Measurements from ENCODE around the gene KCNJ4.

The KCNJ4 gene

DNA sequence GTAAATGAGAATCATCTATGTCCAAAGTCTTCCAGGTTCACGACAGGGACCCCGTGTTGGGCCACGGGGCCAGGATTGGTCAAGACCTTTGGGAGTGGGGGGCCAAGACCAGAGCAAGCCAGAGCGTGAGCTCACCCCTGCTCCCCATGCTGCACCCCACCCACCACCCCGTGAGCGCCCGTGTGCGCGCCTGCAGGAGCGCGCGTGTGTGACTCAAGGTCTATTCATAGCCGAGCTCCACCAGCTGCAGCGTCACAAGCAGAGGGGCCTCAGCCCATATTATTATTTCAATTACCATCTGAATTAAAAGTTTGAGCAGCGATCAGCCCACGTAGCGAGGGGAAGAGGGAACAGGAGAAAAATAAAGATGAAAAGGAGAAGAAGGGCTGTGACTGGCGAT lies 5.2 kb downstream of the KCNJ4 start:
- Histone ChIP-seq H3K4me1 (ENCODE audit: insufficient read depth, low read length) (no peaks in the 10 kb centered on the region; the same call in 1 of the 2 replicates), H3K4me3 (ENCODE audit: low read length) (no peak overlapping the region), H3K9me3 (ENCODE audit: insufficient read depth, low read depth, low read length) (no peaks in the 10 kb centered on the region), H3K36me3 (ENCODE audit: insufficient read depth, low read depth, low read length) (no peaks in the 10 kb centered on the region), H3K27ac (ENCODE audit: low read length) (no peak overlapping the region), H3K9ac (ENCODE audit: low read depth, low read length) (no peak overlapping the region), H3K27me3 (ENCODE audit: insufficient read depth, low read length) (peaks cover 46% of the 10 kb centered on the region)

DNA sequence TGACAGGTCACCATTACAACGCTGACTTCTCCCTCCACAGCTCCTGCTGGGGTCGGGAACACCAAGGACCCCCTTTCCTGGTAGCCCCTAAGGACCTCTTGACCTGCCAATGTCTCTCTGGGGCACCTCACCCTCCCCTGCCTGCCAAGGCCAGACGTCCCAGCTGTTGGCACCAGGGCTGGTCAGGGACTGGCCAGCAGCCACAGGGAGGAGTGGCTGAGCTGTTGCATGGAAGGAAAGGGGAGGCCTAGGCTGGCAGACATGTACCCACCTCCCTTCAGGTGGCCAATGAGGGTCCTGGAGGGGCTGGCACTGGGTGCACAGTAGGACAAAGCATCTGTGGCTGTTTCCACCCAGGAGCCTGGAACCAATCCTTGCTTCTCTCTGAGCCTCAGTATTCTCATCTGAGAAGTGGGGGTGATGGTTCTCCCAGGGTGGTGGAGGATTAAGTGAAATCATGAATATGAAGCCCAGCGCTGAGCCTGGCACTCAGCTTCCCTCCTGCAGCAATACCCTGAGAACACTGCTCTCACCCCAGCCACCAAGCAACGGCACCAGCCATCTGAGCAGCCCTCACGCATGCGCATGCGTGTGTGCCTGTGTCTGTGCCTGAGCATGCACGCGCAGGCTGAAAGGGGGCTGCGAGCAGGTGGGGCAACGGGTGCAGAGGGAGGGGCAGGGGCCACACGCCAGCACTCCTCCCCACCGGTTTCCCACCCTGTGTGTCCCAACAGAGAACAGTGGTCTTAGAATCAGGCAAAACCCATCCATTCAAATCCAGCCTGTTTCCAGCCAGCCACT lies 5.9 kb downstream of the KCNJ4 start:
- Histone ChIP-seq H3K27me3 (ENCODE audit: insufficient read depth, low read length) (peaks cover 39% of the 10 kb centered on the region), H3K9ac (ENCODE audit: low read depth, low read length) (no peak overlapping the region), H3K27ac (ENCODE audit: low read length) (no peak overlapping the region), H3K36me3 (ENCODE audit: insufficient read depth, low read depth, low read length) (no peaks in the 10 kb centered on the region), H3K9me3 (ENCODE audit: insufficient read depth, low read depth, low read length) (no peaks in the 10 kb centered on the region), H3K4me1 (ENCODE audit: insufficient read depth, low read length) (no peaks in the 10 kb centered on the region; the same call in 1 of the 2 replicates), H3K4me3 (ENCODE audit: low read length) (no peak overlapping the region)

DNA sequence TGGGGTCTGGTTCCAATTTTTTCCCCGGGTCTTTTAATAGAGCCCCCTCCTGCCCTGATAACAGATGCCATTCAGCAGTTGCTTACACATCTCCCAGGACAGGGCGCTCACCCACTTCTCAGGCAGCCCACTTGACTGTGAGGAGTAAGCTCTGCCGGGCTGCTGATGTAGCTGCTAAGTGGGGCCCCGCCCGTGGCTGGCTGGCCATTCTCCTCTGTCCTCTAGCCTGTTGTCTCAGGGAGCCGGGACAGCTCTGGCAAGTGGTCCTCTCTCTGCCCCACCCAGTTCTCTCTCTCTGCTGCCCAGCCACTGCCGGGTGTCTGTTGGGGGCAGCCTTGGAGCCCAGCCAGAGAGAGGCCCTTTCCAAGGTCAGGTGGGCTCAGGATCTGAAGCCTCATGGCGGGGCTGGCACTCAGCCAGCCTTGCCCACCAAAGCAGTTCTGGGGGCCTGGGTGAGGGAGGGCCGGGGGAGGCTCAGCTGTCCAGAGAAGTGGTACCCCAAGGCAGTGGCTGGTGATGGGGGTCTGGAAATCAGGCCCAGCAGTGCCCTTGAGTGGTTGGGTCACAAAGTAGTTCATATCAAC lies 8.9 kb downstream of the KCNJ4 start:
- H3K9me3 ChIP-seq (ENCODE audit: insufficient read depth, low read depth, low read length): no peaks in the 10 kb centered on the region
- H3K9ac ChIP-seq (ENCODE audit: low read depth, low read length): no peak overlapping the region
- no peak overlapping the region for H3K27ac ChIP-seq (ENCODE audit: low read length)
- no peaks in the 10 kb centered on the region for H3K36me3 ChIP-seq (ENCODE audit: insufficient read depth, low read depth, low read length)
- H3K4me1 ChIP-seq (ENCODE audit: insufficient read depth, low read length): no peaks in the 10 kb centered on the region
- H3K4me3 ChIP-seq (ENCODE audit: low read length): no peak overlapping the region
- H3K27me3 ChIP-seq (ENCODE audit: insufficient read depth, low read length): peaks cover 17% of the 10 kb centered on the region

DNA sequence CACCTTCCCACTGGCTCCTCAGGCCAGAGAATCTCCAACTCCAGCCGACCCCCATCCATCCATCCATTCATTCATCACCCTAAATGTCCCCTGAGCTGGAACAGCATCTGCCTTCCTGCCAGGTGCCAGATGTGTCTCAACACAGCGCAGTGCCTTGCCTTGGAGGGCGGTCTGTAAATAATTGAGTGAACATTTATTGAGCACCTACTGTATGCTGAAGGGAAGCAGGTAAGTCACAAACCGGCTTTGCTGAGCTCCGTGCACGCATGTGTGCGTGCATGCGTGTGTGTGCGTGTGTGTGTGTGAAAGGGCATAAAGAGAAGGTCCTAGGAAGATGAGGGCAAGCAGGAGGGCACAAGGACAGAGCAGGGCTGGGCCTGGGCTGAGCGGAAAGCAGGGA lies 10.2 kb downstream of the KCNJ4 start:
- H3K4me1 ChIP-seq (ENCODE audit: insufficient read depth, low read length): no peaks in the 10 kb centered on the region
- H3K27ac ChIP-seq (ENCODE audit: low read length): no peak overlapping the region
- peaks cover 5% of the 10 kb centered on the region; the same call in 1 of the 2 replicates for H3K27me3 ChIP-seq (ENCODE audit: insufficient read depth, low read length)
- no peak overlapping the region for H3K9ac ChIP-seq (ENCODE audit: low read depth, low read length)
- no peaks in the 10 kb centered on the region for H3K36me3 ChIP-seq (ENCODE audit: insufficient read depth, low read depth, low read length)
- H3K4me3 ChIP-seq (ENCODE audit: low read length): no peak overlapping the region
- H3K9me3 ChIP-seq (ENCODE audit: insufficient read depth, low read depth, low read length): no peaks in the 10 kb centered on the region

DNA sequence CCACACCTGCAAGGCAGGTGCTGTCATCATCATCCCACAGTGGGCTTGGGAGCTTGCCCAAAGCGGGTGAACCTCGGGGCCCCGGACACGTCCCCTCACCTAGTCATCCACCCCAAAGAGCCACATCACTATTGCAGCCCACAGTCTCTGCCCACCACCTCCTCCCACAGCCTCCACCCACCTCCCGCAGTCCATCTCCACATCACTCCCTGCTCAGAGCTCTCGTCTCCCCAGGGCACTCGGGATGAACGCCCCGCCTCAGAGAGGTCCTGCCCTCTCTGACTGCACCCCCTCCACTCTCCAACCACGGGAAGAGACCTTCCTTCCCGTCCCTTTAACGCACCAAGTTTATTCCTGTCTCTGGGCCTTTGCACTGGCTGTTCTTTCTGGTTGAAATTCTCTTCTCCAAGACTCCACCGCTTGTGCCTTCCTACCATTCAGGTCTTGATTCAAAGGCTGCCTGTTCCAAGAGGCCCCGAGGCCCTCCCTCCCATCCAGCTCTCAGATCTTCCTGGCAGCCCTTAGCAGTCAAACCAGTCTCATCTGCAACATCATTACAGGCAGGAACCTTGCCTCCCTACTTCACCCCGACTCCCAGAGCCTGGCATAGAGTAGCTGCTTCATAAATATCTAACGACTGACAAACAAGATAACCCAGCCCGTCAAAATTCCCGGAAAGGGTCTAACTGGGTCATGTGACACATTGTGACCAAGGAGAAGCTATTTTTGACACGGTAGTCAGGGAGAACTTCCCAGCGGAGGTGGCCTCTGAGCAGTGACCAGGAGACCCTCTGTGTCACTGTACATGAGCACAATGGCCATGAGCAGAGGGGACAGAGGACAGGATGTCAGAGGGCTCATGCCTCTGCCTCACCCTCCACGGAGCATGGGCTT lies 11.1 kb downstream of the KCNJ4 start:
- H3K27me3 ChIP-seq (ENCODE audit: insufficient read depth, low read length): peaks cover 5% of the 10 kb centered on the region; the same call in 1 of the 2 replicates
- no peak overlapping the region for H3K9ac ChIP-seq (ENCODE audit: low read depth, low read length)

DNA sequence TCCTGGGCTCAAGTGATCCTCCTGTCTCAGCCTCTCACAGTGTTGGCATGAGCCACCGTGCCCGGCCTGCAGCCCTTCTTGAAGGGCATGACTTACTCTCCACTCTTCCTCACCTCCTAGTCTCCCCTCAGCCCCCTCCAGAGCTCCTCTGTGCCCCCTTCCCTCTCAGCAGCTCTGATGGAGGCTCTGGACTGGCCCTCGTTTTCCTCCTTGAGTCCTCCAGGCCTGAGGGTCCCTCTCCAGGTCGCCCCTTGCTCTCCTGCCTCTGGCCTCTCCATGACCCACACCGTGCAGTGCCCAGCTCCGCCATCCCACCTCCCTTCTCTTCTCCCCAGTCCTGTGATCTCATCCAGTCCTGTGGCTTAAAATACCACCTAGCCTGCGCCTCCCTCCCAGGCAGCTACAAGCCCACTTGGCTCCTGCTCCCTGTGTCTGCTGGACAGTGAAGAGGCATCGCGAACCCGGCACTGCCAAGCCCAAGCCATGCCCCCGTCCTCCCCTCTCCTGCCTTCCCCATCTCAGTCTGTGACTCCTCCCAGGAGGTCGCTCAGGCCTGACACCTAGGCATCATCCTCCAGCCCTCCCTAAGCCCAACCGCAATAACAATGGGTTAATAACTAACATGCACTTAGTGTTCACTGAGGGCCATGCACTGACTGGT lies 11.9 kb downstream of the KCNJ4 start:
- Histone ChIP-seq H3K27me3 (ENCODE audit: insufficient read depth, low read length) (peaks cover 5% of the 10 kb centered on the region; the same call in 1 of the 2 replicates), H3K9ac (ENCODE audit: low read depth, low read length) (no peak overlapping the region), H3K27ac (ENCODE audit: low read length) (no peak overlapping the region), H3K36me3 (ENCODE audit: insufficient read depth, low read depth, low read length) (no peaks in the 10 kb centered on the region), H3K4me3 (ENCODE audit: low read length) (no peak overlapping the region), H3K9me3 (ENCODE audit: insufficient read depth, low read depth, low read length) (no peaks in the 10 kb centered on the region), H3K4me1 (ENCODE audit: insufficient read depth, low read length) (no peaks in the 10 kb centered on the region)

More for the DNA sequence above, 11.1 kb downstream of the KCNJ4 start:
- no peaks in the 10 kb centered on the region for H3K4me1 ChIP-seq (ENCODE audit: insufficient read depth, low read length)
- no peaks in the 10 kb centered on the region for H3K36me3 ChIP-seq (ENCODE audit: insufficient read depth, low read depth, low read length)
- H3K27ac ChIP-seq (ENCODE audit: low read length): no peak overlapping the region
- H3K4me3 ChIP-seq (ENCODE audit: low read length): no peak overlapping the region
- no peaks in the 10 kb centered on the region for H3K9me3 ChIP-seq (ENCODE audit: insufficient read depth, low read depth, low read length)

DNA sequence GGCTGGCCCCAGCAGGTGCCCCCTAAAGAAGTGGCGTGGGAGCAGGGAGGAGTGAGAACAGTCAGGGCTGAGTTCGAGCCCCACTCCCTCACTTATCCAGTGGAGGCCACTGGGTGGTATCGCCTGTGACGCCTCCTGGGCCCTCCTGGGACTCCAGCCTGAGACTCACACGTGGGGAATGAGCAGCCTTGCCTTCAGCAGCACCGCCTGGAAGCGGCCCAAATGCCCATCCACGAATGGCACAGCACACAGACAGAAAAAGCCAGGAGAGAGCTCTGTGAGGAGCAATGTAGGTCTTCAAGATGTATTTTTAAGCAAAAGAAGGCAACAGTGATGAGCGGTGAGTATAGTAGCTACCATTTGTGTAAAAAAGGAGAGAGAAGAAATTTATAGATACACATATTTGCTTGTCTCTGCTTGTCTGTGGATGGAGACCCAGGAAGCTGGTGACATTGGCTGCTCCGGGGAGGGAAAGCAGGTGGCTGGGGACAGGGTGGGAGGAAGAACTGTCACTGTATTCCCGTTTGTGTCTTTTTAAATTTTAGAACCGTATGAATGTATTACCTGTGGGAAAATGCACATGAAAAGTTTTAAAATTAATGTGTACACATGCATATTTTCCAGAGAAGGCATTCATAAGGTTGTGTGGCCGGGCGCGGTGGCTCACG lies 13.2 kb downstream of the KCNJ4 start:
- no peak overlapping the region for H3K9ac ChIP-seq (ENCODE audit: low read depth, low read length)
- no peak overlapping the region for H3K4me3 ChIP-seq (ENCODE audit: low read length)
- H3K4me1 ChIP-seq (ENCODE audit: insufficient read depth, low read length): no peaks in the 10 kb centered on the region
- H3K9me3 ChIP-seq (ENCODE audit: insufficient read depth, low read depth, low read length): no peaks in the 10 kb centered on the region
- peaks cover 5% of the 10 kb centered on the region; the same call in 1 of the 2 replicates for H3K27me3 ChIP-seq (ENCODE audit: insufficient read depth, low read length)
- H3K27ac ChIP-seq (ENCODE audit: low read length): no peak overlapping the region
- no peaks in the 10 kb centered on the region for H3K36me3 ChIP-seq (ENCODE audit: insufficient read depth, low read depth, low read length)

DNA sequence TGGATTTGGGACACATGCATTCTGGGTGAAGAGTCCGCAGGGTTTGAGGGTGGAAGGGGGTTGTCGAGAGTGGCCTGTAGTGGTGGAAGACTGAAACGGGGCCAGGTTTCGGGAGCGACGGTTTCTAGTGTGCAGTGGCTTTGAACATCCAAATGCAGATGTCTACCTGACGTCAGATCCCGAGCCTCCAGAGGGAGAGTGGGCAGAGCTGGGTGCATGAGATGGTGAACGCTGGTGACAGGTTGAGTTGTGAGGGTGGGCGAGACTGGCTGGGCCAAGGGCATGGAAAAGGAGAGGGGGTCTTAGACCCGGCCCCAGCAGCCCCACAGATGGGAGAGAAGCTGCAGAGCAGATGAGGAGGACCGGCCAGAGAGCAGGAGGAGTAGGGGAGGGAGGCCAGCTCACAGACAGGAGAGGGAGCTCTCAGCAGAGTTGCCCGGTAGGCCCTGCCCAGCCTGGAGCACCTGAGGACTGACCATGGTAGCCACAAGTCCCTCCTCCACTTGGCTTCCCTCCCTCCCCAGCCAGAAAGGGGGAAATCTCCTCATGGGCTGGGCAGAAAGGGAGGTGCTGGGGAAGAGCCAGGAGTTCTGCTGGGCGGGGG lies 14.2 kb downstream of the KCNJ4 start:
- Histone ChIP-seq H3K9ac (ENCODE audit: low read depth, low read length) (no peak overlapping the region), H3K27ac (ENCODE audit: low read length) (no peak overlapping the region), H3K36me3 (ENCODE audit: insufficient read depth, low read depth, low read length) (no peaks in the 10 kb centered on the region), H3K4me3 (ENCODE audit: low read length) (no peak overlapping the region), H3K4me1 (ENCODE audit: insufficient read depth, low read length) (no peaks in the 10 kb centered on the region), H3K9me3 (ENCODE audit: insufficient read depth, low read depth, low read length) (no peaks in the 10 kb centered on the region), H3K27me3 (ENCODE audit: insufficient read depth, low read length) (peaks cover 5% of the 10 kb centered on the region; the same call in 1 of the 2 replicates)

DNA sequence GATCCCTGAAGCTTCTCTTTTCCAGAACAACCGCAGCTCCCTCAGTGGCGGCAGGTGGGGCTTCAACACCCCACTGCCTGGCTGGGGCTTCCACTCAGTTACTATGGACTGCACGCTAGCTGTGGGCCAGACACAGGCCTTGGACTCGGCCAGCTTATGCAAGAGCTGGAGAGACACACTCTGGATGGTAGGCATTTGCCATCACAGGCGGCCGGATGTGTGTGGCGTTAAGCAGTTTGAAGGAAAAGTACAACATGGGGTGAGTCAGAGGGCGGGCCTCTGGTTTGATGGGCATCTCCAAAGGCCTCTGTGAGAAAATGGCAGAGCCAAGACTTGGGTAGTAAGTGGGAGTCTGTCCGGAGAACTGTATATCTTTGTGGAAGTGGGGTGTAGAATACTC lies 17.6 kb downstream of the KCNJ4 start:
- no peak overlapping the region for H3K4me3 ChIP-seq (ENCODE audit: low read length)
- no peak overlapping the region for H3K9ac ChIP-seq (ENCODE audit: low read depth, low read length)
- no peak overlapping the region for H3K27ac ChIP-seq (ENCODE audit: low read length)
- no peaks in the 10 kb centered on the region for H3K36me3 ChIP-seq (ENCODE audit: insufficient read depth, low read depth, low read length)
- no peaks in the 10 kb centered on the region for H3K9me3 ChIP-seq (ENCODE audit: insufficient read depth, low read depth, low read length)
- no peaks in the 10 kb centered on the region for H3K4me1 ChIP-seq (ENCODE audit: insufficient read depth, low read length)
- no peaks in the 10 kb centered on the region for H3K27me3 ChIP-seq (ENCODE audit: insufficient read depth, low read length)

DNA sequence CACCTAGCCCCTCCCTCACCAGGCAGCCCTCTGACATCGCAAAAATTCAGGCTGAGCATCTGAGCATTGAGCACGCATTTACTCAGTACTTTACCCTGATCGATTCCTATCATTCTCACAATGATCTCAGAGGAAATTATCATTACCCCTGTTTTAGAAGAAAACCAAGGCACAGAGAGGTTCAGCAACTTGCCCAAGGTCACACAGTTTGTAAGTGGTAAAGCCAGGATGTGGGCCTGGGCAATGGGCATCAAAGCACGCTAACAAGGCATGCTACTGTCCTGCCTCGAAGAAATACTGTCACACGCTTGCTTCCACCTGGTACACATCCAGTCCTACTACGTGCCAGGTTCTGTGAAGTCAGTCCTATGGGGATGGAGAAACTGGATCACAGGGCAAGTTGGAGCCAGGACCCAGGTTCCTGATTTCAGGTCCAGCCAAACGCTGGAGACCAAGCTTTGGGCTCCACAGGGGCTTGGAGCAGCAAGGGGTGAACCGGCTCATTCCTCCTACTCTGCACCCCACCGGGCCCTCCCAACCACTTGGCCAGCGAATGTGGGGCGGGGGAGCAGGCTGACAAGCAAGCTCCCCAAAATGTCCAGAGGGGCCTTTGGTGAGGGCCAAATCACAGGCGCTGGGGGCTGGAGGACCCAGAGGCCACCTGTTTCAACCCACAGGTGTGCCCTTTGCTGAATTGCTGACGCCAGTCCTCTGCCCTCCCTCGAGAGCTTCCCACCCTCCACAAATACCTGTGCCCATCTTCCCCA lies 18.2 kb downstream of the KCNJ4 start:
- Histone ChIP-seq H3K27ac (ENCODE audit: low read length) (no peak overlapping the region), H3K9ac (ENCODE audit: low read depth, low read length) (no peak overlapping the region), H3K4me3 (ENCODE audit: low read length) (no peak overlapping the region), H3K4me1 (ENCODE audit: insufficient read depth, low read length) (no peaks in the 10 kb centered on the region), H3K9me3 (ENCODE audit: insufficient read depth, low read depth, low read length) (no peaks in the 10 kb centered on the region), H3K36me3 (ENCODE audit: insufficient read depth, low read depth, low read length) (no peaks in the 10 kb centered on the region), H3K27me3 (ENCODE audit: insufficient read depth, low read length) (no peaks in the 10 kb centered on the region)
